HG03571 (cell line): Measurements from ENCODE around the gene DMD.
A peak's percentile ranks its signal among the peaks of the same experiment; 100 is the strongest.

Experiments used
- ATAC-seq: cut with Tn5 transposase; IDR thresholded peaks from one replicate; pipeline ENCODE4 v1.9.1; 2021; ENCODE audit not compliant: unreplicated experiment

Gene DMD

DNA sequence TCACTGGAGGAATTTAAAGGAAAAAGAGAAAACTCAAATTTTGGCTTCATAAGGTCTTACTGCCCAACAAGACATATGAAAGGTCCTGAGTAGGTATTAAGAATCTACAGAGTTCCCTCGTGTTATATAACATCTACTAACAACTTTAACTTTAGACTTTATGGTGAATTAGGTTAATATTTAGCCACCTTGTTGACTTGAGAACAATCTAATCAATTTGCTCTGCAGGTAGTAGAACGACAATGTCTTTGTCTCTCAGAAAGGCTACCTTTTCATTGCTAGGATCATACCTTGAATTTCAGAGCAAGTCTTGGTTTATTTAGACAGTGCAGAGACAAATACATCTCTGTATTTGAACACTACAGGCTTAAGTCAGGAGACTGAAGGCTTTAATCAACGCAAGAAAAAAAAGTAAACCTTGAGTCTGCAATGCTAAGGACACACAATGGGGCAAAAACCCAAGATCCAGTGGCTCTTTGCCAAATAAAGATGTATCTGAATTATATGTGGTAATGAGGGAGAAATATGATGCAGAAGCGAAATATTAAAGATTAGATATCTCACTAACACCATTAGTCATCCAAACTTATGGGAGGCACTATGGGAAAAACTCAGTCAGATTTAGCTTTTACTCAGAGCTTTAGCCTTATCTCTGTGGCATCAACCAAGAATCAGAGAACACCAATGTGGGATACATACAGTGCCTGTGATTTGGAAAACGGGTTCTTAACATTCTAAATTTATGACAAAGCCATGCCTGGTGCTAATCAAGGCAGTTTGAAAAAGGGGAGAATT is 2045.9 kb downstream of the DMD start:
- ATAC-seq, result no peak

- no peak for ATAC-seq
Measured at GRCh38 chrX:31154946-31155345, 2056.4 kb downstream of the DMD start.

DNA sequence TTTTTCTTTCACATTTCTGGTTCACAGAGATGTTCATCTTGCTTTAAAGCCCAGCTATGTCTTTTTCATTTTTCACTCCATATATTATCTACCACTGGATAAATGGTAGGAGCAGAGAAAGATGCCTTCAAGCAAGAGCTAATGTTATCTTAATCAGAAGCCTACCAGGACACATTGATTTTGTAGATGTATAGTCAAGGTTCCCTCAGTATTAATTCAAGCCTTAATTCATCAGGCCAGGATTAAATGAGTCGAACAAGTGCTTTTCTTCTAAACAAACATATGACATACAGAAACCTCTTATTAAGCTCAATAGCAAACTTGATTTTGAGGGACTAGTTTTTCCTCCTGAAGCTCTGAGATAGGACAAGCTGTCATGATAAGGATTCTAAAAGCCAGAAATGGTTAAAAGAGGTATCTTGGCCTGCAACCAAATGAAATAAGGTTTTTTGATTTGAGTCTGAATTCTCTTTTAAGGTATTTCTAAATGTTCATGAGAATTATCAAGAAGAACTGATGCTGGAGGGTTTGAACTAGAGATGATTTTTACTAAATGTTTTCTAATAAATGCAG is 2057.8 kb downstream of the DMD start:
- no peak for ATAC-seq

DNA sequence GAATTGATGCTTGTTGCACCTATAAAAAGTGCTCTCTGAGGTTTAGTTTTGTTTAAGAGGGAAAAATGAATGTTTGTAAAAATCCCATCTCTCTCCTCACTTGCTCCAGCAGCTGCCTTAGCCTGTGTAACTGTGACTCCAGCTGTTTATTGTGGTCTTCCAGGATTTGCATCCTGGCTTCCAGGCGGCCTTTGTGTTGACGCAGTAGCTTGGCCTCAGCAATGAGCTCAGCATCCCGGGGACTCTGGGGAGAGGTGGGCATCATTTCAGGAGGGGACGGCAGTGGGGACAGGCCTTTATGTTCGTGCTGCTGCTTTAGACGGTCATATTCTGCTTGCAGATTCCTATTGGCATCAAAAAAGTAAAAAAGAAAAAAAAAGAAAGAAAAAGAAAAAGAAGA is 2064.2 kb downstream of the DMD start:
- no peak for ATAC-seq

DNA sequence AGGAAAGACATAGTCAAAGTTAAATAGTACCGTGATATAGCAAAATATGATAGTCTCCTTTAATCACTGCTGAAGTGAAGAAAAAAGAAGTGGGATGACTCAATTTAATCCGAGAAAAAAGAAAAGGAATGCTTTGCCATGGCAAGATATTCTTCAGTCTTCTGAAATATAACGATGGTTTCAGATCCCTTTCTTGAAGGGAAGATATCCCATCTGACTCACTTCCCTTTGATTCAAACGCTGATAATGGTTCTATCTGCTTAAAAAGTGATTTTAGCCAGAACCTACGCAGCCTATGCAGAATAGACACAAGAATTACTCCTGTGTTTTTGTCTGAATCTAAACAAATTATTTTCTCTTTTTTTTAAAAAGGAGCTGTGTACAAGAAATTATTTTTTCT is 2071.4 kb downstream of the DMD start:
- ATAC-seq, result no peak

DNA sequence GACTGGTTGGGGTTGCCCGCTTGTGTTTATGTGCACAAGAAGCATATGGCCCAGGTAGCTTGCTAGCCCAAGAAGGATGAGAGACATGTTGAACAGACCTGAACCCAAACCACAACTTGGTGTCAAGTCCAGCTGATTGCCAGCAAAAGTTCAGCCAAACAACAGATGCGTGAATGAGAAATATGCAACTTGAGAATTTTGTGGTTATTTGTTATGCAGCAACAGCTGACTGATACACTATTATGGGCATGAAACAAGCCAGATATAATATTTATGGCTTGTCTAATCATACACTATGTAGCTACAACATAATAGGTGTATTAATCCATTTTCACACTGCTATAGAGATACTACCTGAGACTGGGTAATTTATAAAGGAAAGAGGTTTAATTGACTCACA is 2073.2 kb downstream of the DMD start:
- ATAC-seq, result no peak

DNA sequence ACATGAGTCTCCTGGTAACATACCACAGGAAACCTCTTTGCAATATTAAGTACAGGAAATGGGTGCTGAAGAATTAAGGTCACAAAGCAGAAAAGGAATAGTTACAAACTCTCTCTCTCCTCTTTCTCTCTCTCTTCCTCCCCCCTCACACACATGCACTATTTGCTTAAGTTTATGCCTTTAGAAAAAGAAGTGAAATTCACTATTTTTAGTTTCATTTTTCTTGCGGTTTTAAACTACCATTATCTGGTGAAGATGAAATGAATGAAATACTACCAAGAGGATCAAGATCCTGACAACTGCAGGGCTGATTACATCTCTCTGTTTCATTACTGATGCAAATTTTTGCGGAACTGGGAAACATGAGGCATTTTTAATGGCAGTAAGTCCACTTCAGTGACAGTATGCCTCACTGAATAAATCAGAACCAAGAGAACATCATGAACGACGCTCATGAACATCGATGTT is 2075.2 kb downstream of the DMD start:
- ATAC-seq, result peak; percentile 95

GRCh38 chrX:31132821-31133241 is 2078.5 kb downstream of the DMD start:
- ATAC-seq, result no peak

GRCh38 chrX:31130457-31131220 is 2080.7 kb downstream of the DMD start:
- no peak for ATAC-seq

DNA sequence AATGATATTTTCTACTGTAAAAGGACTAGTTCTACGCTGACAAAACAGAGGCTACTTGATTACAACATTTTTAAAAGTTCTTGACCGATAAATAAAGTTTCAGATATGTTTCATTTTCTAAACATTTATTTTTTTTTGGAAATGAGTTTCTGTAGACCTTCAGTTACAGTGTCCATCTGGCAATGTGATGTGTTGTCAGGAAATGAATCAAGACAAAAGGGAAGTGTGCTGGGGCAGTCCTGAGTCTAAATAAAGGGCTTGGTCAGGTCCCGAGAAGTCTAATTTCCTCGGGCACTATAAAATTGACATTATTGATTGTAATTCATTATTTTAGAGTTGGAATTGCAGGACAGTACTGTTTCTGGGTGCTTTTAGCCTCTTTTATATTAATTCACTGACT is 2082.5 kb downstream of the DMD start:
- ATAC-seq, result no peak

GRCh38 chrX:31127716-31128115 is 2083.6 kb downstream of the DMD start:
- ATAC-seq, result no peak

DNA sequence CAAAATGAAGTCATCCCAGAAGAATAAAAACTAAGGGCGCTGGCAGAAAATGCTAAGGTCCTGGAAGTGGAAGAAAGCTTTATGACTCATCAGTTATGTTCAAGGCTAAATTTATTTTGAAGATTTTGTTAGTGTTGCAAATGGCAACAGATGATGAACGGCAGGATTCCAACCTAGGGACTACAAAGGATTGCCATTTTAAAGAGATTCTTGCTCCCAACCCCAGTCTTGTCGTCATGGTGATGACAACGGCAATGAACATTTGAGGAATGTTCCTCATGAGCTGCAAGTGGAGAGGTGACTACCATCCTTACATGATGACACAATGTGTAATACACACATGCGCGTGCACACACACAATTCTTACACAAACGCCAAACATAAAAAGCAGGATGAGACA is 2085.1 kb downstream of the DMD start:
- ATAC-seq, result no peak

GRCh38 chrX:31124536-31124935 is 2086.8 kb downstream of the DMD start:
- no peak for ATAC-seq

DNA sequence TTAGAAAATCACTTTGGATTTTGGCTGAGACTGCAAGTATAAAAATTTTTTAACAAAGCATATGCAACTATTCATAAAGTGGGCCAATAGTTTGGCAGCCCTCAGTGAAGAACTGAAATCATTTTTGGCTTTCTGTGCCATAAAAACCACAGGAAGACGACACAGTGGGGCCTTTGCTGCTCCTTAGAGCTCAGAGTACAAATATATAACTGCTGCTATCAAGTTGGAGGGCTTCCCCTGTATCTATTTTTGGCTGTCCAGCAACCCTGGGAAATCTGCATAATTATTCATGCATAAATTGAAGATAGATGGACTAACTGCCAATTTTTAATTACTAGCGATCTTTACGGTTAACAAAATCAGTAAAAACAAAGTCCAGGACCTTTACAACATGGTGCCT is 2088.0 kb downstream of the DMD start:
- ATAC-seq, result no peak

DNA sequence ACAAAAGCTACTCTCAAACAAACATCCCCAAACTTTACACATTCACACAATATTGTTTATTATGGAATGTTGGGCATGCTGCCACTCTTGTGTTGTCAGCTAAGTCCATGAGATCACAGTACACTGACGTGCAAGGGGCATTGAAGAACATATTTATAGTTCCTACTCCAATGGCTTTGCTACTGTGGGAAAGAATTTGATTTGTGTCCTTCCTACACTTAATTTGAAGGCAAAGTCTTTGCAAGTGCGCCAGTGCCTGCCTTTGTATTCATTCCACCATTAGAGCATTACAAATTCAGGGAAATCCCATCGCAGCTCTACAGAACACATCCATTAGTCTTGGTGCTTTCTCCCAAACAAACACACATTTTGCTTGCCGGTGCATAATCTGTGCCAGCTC is 2094.1 kb downstream of the DMD start:
- ATAC-seq, result no peak

- ATAC-seq, result no peak
Measured at GRCh38 chrX:31115398-31115797, 2096.0 kb downstream of the DMD start.

DNA sequence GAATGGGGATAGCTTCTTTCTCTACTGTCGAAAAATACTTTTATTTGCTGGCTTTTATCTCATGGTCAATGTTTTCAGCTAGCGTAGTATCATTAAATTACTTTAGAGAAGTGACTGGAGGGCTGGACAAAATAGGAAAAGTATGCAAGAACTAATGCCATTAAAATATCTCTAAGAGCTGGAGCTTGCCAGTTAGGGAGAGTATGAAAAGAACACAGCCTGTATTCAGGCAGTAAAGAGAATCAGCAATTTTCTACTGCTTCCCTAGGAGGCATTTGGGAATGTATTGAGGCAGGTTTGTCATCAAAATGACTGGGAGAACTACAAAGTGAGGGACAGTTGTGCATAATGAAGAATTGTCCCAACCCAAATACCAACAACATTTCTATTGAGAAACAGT is 2096.5 kb downstream of the DMD start:
- no peak for ATAC-seq

DNA sequence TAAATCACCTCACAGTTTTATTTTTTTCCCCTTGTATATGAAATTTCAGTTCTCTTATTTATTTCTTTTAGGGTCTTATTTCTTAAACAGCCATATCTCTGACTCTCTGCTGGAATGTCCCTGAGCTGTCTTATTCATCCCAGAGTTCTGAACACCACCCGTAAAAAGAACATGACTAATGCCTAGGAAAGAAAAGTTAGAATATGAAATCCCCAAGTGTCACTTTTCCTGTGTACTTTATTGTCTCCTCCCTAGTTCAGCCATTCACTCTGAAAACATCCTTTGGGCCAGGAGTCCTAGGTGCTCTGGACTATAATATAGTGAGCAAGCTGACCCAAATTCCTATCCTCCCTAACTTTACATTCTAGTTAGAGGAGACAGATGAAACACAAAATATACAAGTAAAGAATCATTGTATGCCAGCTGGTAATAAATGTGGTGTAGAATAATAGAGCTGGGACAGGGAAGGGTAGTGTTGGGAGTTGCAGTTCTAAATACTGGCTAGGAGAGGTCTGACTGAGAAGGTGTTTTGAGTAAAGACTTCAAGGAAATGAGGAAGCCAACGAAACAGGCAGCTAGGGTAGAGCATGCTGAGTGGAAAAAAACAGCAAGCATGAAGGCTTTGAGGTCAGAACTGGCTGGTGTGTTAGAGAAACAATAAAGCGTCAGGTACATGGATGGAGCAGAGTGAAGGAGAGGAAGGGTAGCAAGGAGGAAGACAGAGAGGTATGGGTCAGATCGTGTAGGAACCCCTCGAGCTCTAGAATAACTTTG is 2098.9 kb downstream of the DMD start:
- ATAC-seq, result no peak

- ATAC-seq, result no peak
Measured at GRCh38 chrX:31110657-31111056, 2100.7 kb downstream of the DMD start.

DNA sequence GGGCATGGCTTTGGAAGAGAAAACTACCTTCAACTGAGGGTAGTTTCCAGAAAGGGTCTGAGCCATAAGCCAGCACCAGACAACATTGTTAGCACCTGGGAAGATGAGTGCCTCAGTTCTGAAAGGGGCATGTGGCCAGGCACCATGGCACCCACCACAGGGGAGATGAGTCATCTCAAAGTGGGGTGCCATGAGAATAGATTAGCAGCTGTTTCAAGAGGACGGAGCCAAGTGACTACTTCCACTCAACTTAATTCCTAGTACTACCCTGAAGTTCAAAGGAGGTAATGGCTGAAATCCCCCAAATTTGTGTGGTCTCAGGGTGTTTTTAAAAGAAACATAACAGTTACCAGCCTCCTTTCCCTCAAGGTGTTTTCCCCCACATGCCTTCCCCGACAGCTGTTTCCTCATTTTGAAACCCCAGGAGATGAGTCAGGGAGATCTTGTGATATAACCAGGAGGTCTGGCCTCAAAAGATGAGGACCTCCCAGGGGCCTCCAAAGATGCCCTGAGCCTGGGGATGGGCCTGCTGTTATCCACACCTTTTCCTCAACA is 2111.7 kb downstream of the DMD start:
- ATAC-seq, result peak; percentile 68

DNA sequence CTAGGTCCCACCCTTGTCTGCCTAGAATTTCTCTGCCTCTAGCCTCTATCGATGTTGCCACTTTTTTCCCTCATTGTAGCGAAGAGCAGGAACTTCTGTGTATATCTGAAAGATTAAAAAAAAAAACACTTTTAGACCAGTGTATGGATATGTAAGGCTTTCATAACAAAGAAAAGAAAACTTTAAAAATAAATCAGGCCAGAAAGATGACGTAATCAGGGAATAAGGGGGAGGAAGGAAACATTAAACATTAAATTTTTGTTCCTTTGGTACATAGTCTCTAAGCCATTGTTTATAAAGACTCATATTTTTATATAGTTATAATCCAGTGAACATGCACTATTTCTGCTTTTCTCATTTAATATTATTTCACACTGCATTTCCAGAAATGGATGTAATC is 2113.3 kb downstream of the DMD start:
- ATAC-seq, result no peak
